NCI-H510A (cell line): ENCODE results near the gene DPH5.
"Not testable (repeated sequence)": the region's sequence is repeated elsewhere in the genome, so short reads cannot be mapped to it uniquely, and the experiment has no call there.

Source experiments
- DNase-seq: peaks from one replicate; lab custom pipeline; 2025; lab: John Stamatoyannopoulos, UW

DPH5 gene

DNA sequence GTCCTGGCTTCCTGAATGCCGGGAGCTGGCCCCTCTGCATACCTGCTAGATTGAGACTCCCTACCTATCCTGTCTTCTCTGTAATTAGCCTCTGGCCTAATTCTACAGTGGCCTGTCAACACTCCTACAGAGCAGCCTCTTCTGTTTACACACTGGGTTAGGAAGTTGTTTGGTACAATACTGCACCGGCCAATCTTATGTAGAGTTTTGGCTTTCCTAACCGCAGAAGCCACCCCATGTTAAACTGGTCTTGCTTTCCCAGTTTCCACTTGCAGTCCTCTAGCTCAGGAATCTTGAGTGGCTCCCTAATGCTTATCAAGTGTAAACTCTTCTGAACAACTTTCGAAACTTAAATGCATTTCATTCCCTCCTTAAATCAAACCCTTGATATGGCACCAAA is 42.8 kb downstream of the DPH5 start:
- no peak for DNase-seq

DNA sequence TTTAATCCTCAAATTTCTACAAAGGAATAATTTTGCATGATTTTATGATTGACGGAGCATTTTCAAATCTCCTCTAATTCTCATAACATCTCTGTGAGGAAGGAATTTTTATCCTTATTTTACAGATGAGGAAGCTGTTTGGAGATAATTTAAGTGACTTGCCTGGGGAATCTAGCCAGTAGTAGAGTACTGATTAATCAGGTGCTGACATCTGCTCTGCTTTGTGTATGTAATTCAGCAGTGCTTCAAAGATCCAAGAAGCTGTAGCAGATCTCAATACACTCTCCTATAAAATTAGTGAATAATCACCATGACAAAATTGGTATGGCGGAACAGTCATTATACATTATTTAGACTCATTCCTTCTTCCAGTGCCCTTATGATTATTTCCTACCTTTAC is 46.0 kb downstream of the DPH5 start:
- DNase-seq: no peak

DNA sequence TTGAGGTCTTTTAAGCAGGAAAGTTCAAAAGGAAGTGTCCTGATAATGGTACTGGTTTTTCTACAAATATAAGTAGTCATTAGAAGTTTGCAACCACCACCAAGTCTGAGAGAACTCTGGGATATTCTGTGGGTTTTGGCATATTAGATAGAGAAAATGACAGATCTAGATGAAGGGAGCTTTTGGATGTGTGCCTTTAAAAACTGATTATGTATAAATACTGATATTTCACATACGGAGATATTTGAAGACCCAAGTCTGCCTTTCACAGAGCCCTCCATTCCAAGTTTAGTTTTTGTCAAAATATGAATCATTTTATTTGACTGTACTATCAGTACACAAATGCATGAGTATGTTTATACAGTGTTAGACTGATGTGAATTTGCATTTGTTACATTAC is 48.6 kb downstream of the DPH5 start:
- no peak for DNase-seq

DNA sequence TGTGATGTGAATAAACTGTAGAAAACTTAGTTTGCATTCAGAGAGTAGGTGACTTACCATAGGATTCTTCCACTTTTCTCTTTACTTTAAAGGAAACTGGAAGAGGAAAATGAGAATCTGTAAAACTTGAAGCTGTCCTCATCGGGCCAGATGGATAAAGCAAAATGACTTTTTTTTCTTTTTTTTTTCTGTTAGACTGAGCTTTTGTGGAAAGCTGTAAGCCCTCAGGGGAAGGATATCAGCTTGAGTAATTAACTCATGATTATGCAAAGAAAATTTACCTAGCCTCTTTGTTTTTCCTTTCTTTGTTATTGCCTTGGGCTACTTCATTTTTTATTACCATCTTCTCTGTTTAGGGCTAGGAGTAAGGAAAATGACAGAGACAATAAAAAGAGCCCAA is 53.4 kb downstream of the DPH5 start:
- DNase-seq: no peak

DNA sequence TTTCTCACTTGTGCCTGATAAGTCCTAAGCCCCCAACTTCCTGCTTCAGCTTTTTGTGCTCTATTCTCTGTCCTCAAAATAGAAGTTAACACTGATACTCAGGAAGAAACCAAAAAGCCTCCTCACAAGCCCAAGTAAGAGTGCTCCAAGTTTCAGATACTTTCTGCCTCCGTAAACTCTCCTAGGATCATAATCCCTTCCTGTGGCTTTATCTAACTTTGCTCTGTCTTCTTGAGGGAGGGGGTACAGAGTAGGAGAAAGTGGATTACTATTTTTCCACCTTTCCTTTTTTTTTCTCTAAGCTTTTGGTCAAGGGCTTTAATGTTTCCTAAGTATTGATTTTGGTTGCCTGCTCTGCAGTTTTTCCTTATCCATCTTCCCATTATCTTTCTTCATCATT is 54.6 kb downstream of the DPH5 start:
- no peak for DNase-seq

DNA sequence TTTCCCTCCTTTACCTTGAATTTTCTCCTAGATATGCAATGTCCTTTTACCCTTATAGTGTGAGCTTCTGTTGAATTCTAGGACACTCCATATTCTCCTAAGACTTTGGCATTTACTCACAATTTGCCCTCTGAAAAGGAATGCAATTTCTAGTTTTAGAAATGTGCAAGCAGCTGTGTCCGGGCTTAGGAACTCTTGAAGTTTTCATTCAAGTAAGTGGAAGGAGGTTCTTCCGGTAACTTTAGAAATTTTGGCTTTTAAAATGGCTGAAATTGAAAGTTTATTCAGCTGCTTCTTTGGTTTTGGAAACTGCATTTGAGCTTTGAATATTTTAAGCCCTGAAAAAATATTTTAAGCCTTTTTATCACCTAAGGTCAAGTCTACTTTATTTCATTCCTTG is 56.3 kb downstream of the DPH5 start:
- no peak for DNase-seq

DNA sequence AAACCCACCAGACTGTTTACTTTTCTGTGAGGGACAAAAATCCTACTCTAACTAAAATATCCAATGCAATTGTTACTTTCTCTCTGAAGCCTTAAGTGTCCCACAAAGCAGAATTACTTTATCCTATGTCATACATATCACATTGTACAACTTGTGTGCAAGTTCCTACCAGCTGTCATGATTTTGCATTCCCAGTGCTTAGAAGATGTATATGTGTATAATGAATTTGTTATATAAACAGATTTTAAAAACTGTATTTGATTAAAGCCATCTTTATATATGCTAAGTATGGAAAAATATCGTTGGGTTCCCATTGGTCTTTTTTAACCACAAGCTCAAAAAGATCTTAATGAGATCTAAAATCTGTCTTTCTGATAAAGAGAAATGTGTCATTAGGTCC is 57.0 kb downstream of the DPH5 start:
- DNase-seq: no peak

DNA sequence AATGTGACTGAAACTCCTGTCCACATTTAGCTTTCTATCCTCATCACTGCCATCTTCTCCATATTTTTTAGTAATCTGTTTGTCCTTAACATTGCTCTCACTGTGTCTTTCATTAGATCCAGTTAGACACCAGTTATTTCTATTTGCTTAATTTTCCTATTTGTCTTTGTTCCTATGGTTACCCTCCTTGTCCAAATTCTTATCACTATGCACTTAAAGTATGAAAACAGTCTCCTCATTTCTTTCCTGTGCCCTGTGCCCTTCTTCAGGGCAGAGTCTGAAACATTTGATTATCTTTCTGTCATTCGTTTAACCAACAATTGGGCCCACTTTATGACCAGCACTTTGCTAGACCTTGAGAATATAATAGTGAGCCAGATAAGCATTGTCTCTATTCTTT is 65.5 kb downstream of the DPH5 start:
- no peak for DNase-seq

DNA sequence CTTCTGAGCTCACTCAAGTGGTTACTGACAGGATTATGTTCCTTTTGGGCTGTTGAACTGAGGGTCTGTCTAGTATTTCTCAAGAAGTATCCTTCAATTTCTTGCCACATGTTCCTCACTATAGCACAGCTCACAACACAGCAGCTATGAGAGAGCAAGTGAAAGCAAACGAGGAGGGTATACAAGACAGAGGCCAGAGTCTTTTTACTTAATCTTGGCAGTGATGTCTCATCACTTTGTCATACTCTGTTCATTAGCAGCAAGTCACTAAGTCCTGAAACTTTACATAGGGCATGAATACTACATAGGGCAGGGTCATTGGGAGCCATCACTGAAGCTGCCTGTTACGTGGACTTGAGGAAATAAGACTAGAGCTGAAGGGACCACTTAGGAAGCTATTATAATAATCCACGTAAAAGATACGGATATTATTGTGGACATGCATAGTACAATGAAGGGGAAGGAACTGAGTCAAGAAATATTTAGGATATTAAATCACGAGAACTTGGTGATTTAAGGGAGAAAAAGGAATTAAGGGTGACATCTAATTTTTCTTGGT is 66.0 kb downstream of the DPH5 start:
- DNase-seq: no peak

DNA sequence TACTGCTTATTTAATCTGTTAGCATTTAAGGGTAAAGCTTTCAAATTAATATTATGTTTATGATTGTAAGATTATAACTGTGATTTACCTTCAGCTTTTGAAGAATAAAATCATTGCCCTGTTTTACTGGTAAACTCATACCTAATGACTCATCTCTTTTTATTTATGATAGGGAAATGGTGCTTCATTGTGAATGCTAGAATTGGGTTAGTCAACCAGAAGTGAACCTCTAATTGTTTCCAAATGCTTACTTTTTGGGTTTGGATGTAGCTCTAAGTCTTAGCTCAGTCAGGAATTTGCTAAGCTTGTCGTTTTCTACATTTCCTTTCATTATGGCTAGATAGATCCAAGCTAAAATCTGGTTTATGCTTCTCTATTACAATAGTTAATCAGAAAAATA is 70.3 kb downstream of the DPH5 start:
- no peak for DNase-seq

DNA sequence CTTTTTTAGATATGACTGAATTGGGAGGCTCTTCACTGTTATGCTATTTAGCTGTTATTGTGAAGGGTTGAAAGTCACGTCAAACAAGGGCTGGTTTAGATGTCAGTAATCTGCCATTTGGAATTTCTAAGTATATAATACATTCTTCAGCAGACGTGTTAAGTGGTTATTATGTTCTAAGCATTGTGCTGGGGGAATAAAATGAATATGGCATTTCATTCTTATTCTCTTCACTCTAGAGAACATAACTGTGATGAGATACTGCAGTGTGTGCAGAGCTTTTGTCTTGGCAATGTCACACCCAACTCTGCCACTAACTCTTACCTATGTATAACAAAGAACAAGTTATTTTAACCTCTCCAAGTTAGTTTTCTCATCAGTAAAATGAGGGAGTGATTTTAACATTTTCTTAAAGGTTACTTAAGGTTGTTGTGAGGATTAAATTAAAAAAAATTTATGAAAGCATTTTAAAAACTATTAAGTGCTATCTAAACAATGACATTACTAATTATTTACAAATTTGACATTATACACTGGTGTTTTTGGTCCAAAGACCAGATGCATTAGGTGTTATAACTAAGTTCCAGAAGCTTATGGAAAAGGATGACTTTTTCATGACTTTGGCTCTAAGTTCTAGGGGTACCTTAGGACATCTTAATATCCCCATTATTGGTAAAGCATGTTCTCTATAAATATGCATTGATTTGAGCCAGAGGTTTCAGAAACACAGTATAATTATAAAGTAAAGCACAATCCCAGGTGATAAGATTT is 71.4 kb downstream of the DPH5 start:
- no peak for DNase-seq

DNA sequence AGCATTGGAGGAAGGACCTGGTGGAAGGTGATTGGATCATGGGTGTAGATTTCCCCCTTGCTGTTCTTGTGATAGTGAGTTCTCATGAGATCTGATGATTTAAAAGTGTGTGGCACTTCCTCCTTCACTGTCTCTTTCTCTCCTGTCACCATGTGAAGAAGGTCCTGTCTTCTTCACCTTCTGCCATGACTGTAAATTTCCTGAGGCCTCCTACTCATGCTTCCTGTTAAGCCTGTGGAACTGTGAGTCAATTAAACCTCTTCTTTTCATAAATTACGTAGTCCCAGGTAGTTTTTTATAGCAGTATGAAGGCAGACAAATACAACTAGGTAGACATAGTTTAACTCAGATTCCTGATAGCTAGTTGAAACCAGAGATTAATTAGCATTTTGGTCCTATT is 72.6 kb downstream of the DPH5 start:
- DNase-seq: not testable (repeated sequence)

DNA sequence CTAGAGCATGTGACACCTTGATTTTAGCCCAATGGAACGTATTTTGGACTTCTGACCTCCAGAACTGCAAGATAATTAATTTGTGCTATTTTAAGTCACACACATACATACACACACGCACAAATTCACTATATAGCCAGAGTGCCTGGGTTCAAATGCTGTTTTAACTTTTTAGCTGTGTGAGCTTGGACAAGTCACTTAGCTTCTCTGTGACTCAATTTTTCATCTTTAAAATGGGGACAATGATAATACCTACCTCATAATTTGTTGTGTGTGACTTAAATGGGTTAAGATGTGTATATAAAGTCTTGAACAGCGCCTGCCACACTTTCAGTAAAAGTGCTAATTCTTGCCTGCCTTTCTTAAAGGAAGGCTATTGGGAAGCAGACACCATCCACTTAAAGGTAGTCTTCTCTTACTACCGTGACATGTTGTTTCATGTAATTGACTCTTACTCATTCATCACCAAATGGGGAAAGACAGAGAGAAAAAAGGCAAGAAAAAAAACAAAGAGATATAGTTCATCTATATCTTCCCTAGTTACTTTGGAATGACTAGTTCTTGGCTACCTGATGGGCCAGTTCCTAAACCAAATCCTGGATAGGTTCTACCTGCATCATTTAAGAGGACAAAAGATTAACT is 73.4 kb downstream of the DPH5 start:
- DNase-seq: no peak

DNA sequence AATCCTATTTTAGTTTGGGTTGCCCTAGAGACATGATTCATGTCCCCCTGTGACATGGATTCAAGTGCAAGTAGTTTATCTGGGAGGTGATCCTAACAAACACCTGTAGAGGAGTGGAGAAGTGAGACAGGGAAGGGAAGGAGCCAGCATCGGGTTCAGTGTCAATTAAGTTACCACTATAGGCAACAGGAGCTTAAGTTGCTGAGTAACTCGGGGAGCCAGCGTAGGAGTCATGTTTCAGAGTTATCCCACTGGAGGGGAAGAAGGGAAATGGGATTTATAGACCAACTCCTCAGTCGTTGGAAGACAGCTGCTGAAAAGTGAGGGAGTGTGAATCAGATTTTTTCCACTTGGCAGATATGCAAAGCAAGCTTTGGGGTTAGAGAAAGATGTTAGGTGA is 74.8 kb downstream of the DPH5 start:
- no peak for DNase-seq

DNA sequence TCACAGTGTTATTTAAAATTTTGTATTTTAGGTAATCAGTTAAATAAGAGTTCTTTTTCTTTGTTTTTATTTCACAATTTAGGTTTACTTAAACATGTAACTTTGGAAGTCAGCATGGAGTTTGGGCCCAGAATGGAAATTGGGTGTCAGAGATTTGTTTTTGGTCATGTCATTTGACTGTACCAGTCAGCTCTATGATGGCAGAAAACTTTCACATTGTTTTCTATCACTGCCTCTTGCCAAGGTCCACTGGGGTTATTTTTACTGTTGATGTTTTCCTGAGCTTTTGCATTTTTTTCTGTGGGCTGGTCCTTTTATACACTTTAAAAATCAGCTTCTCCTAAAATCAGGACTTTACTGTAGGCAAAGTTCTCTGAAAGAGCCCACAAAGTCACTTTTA is 75.2 kb downstream of the DPH5 start:
- no peak for DNase-seq

DNA sequence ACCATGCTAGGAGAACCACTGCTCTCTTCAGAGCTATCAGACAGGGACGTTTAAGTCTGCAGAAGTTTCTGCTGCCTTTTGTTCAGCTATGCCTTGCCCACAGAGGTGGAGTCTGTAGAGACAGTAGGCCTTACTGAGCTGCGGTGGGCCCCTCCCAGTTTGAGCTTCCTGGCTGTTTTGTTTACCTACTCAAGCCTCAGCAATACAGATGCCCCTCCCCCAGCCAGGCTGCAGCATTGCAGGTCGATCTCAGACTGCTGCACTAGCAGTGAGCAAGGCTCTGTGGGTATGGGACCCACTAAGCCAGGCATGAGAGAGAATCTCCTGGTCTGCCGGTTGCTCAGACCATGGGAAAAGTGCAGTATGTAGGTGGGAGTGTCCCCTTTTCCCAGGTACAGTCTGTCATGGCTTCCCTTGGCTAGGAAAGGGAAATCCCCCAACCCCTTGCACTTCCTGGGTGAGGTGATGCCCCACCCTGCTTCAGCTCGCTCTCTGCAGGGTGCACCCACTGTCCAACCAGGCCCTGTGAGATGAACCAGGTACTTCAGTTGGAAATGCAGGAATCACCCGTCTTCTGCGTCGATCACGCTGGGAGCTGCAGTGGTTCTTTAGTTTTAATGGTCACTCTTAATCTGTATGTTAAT is 75.9 kb downstream of the DPH5 start:
- DNase-seq: peak; percentile 88

DNA sequence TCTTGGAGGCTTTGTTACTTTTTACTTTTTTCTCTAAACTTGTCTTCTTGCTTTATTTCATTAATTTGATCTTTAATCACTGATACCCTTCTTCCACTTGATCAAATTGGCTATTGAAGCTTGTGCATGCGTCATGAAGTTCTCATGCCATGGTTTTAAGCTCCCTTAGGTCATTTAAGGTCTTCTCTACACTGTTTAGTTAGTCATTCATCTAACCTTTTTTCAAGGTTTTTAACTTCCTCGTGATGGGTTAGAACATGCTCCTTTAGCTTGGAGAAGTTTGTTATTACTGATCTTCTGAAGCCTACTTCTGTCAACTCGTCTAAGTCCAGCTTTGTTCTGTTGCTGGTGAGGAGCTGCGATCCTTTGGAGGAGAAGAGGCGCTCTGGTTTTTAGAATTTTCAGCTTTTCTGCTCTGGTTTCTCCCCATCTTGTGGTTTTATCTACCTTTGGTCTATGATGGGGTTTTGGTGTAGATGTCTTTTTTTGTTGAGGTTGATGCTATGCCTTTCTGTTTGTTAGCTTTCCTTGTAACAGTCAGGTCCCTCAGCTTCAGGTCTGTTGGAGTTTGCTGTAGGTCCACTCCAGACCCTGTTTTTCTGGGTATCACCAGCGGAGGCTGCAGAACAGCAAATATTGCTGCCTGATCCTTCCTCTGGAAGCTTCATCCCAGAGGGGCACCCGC is 76.7 kb downstream of the DPH5 start:
- DNase-seq: not testable (repeated sequence)

DNA sequence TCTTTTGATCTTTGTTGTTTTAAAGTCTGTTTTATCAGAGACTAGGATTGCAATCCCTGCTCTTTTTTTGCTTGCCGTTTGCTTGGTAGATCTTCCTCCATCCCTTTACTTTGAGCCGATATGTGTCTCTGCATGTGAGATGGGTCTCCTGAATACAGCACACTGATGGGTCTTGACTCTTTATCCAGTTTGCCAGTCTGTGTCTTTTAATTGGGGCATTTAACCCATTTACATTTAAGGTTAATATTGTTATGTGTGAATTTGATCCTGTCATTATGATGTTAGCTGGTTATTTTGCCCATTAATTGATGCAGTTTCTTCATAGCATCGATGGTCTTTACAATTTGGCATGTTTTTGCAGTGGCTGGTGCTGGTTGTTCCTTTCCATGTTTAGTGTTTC is 77.8 kb downstream of the DPH5 start:
- not testable (repeated sequence) for DNase-seq

DNA sequence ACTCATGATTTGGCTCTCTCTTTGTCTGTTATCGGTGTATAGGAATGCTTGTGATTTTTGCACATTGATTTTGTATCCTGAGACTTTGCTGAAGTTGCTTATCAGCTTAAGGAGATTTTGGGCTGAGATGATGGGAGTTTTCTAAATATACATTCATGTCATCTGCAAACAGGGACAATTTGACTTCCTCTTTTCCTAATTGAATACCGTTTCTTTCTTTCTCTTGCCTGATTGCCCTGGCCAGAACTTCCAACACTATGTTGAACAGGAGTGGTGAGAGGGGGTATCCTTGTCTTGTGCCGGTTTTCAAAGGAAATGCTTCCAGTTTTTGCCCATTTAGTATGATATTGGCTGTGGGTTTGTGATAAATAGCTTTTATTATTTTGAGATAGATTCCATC is 79.5 kb downstream of the DPH5 start:
- not testable (repeated sequence) for DNase-seq

DNA sequence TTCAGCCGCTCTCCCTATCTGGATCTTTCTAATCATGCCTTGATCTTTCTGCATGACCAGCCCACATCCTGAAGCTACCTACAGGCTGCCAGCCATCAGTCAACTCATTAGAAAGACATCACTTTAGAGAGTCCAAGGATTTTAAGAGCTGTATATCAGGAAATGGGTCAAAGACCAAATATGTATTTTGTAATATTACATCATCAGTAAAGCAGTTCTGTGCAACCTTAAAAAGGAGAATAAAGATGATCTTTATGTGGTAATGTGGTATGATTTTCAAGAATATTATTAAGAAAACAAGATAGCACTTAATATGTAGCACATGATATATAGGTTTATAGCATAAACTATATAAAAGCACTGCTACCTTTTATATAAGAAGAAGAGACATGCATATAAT is 82.1 kb downstream of the DPH5 start:
- no peak for DNase-seq

DNA sequence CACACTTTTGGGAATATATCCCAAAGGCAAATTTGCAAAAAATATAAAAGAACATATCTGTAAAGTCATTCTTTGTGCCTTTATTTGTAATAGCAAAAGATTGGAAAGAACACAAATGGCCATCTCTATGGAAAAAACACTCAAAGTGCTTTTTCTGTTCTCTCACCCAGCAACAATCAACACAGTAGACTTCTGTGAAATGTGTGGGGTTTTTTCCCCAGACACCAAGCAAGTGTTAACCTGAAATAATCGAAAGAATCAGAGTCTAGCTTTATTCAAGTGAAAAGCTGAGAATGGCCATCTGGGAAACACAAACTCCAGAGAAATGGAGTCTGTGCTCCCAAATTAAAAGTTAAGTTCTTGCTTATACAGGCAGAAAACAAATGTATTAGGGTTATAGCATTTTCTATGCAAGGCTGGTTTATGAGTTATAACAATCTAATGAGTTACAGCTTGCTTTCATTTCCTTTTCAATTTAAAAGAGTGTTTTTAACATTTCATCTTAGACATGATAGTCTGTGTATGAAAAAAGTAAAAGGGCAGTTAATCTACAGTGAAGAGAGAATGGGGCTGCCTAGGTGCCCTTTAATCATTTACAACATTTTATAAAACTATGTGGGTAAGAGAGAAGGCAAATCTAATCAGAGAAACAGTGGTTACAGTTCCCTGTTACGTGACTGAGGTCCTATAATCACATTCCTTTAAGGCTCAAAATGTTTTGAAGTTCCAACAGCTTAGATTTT is 83.1 kb downstream of the DPH5 start:
- no peak for DNase-seq
